Endothelial cell (in vitro differentiated cells): ENCODE measurements around the gene AQP1. TPM values are rescaled to one million over a fixed set of nuclear protein-coding genes. Genes with fewer than 3 reads are reported as not detected.

Experiments used
- DNase-seq: peaks from one replicate; pipeline ENCODE4 v3.0.0; 2021; ENCODE audit warnings: low spot score
- H3K27ac Mint-ChIP-seq: one replicate; pipeline ENCODE4 v1.8.0; 2021; ENCODE audit warnings: mixed read lengths, inconsistent platforms; ENCODE audit not compliant: unreplicated experiment
- H3K27me3 Mint-ChIP-seq: one replicate; pipeline ENCODE4 v1.8.0; 2021; ENCODE audit warnings: mild to moderate bottlenecking, moderate library complexity, mixed read lengths, inconsistent platforms; ENCODE audit not compliant: unreplicated experiment
- H3K36me3 Mint-ChIP-seq: one replicate; pipeline ENCODE4 v1.8.0; 2021; ENCODE audit warnings: mild to moderate bottlenecking, low read depth, mixed read lengths, inconsistent platforms; ENCODE audit not compliant: unreplicated experiment
- H3K4me1 Mint-ChIP-seq: one replicate; pipeline ENCODE4 v1.8.0; 2021; ENCODE audit warnings: mild to moderate bottlenecking, mixed read lengths, inconsistent platforms; ENCODE audit not compliant: unreplicated experiment
- H3K4me3 Mint-ChIP-seq: one replicate; pipeline ENCODE4 v1.8.0; 2021; ENCODE audit warnings: mild to moderate bottlenecking, mixed read lengths, inconsistent platforms; ENCODE audit not compliant: unreplicated experiment
- H3K9me3 Mint-ChIP-seq: one replicate; pipeline ENCODE4 v1.8.0; 2021; ENCODE audit warnings: mixed read lengths, inconsistent platforms; ENCODE audit not compliant: unreplicated experiment
- CTCF ChIP-seq: fragments of 200-600 bp; sonication (generic); IDR thresholded peaks from one replicate; pipeline ENCODE4 v1.5.0; 2021; ENCODE audit warnings: antibody characterized with exemption; ENCODE audit not compliant: unreplicated experiment
- total RNA-seq: library from RNA; stranded (reverse); fragmentation: NEBNext Ultra II Directional; extraction: Animal tissue kit (Norgen Biotek cat#: 25700); gene quantifications from one replicate; pipeline ENCODE4 v1.2.1, GENCODE V29; 2021; ENCODE audit not compliant: unreplicated experiment

The AQP1 gene
- total RNA-seq, 1 donor from 2014 or later = 2.7 TPM

GRCh38 chr7:30912021-30912730 is 523 bp downstream of the AQP1 start:
- Mint-ChIP-seq H3K27me3 (peaks cover 4% of the 10 kb centered on the region), H3K4me1 (peaks cover 22% of the 10 kb centered on the region), H3K27ac (no peak overlapping the region), H3K36me3 (peaks cover 3% of the 10 kb centered on the region), H3K9me3 (no peaks in the 10 kb centered on the region), H3K4me3 (no peak overlapping the region)
- TF ChIP-seq CTCF = no peak
- no peak for DNase-seq

- H3K27me3 Mint-ChIP-seq = peaks cover 4% of the 10 kb centered on the region
- H3K36me3 Mint-ChIP-seq = peaks cover 3% of the 10 kb centered on the region
These were observed 1.0 kb downstream of the AQP1 start for GRCh38 chr7:30912731-30912985.

GRCh38 chr7:30912986-30913811 is 1.5 kb downstream of the AQP1 start:
- peaks cover 4% of the 10 kb centered on the region for H3K27me3 Mint-ChIP-seq
- no peak for DNase-seq
- H3K4me3 Mint-ChIP-seq = no peak overlapping the region
- H3K9me3 Mint-ChIP-seq = no peaks in the 10 kb centered on the region
- peaks cover 3% of the 10 kb centered on the region for H3K36me3 Mint-ChIP-seq
- H3K4me1 Mint-ChIP-seq = peaks cover 29% of the 10 kb centered on the region
- no peak for TF ChIP-seq CTCF
- H3K27ac Mint-ChIP-seq = no peak overlapping the region

More at GRCh38 chr7:30912731-30912985, 1.0 kb downstream of the AQP1 start:
- peaks cover 27% of the 10 kb centered on the region for H3K4me1 Mint-ChIP-seq
- TF ChIP-seq CTCF = no peak
- no peaks in the 10 kb centered on the region for H3K9me3 Mint-ChIP-seq
- H3K4me3 Mint-ChIP-seq = no peak overlapping the region
- no peak for DNase-seq
- H3K27ac Mint-ChIP-seq = no peak overlapping the region

GRCh38 chr7:30913821-30914515 is 2.3 kb downstream of the AQP1 start:
- H3K4me3 Mint-ChIP-seq = no peak overlapping the region
- peaks cover 4% of the 10 kb centered on the region for H3K27me3 Mint-ChIP-seq
- peaks cover 3% of the 10 kb centered on the region for H3K36me3 Mint-ChIP-seq
- no peak for DNase-seq
- H3K4me1 Mint-ChIP-seq = peaks cover 24% of the 10 kb centered on the region
- TF ChIP-seq CTCF = no peak
- no peak overlapping the region for H3K27ac Mint-ChIP-seq
- no peaks in the 10 kb centered on the region for H3K9me3 Mint-ChIP-seq
